ENCODE results near the gene AMMECR1.

DNA sequence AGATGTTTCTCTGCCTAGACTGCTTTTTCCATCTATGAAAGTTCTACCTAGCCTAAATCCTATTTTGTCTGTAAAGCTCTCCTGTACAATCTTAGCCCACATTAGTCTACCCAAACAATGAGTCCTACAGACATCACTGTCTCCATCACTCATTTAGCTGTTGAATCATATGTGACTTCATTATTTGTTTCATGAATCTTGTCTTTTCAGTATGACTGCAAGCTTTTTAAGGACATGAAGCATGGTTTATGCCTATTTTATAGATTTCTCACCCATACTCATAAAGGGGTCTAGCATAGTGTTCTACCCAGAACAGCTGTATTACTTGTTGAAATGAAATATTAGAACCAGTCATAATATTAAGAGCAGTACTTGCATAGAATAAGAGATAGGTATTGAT is 13.0 kb downstream of the AMMECR1 start:
- TF ChIP-seq POLR2AphosphoS5 (IDR thresholded peaks at IDR 0.05) (no peak), EP300 (IDR thresholded peaks at IDR 0.05) (no peak)

All from upper lobe of left lung (tissue), 4 donors.